Measurements from ENCODE around the gene MAP3K3. TPM values are rescaled to one million over a fixed set of nuclear protein-coding genes. Genes with fewer than 3 reads are reported as not detected.

The MAP3K3 gene
- total RNA-seq, 1 donor from 2014 or later = 75.6 TPM

DNA sequence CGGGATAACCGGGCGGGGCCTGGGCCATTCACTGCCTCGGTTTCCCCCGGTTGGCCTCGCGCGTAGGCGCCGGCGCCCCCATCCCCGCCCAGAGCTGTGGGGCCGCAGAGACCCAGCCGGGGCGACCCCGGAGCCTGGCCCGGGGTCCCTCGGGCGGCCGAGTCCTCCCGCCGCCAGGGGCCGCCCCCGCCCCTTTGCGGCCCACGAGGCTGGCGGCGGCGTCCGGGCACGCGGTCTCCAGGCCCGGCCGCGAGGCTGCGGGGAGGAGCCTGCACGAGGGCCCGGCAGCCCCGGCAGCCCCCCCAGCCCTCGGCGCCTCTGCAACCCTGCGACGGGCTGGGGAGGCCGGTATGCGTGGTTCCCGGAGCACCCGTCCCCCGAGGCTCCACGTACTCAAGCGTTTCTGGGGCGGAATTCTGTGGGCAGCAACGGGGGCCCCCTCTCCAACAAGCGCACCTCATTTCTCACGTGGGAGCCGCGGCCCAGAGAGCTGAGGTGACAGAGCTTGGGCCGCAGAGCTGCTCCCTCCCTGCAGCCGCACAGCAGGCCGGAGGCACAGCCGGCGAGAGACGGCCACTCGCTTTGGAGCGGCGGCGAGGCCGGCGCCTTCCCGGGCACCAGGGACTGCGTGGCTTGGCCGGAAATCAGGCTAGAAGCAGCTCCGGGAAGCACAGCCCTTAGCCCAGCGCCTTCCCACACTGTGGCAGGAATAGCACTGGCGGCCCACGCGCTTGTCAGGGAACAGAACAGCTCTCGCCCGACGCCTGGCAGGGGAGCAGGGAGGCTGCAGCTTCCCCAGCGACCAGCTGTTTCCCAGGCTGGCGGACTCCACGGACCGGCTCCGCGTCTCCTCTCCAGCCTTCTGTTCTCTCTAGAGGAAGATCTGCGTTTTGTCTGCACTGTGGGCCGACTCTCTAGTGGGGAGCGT lies 78.6 kb downstream of the MAP3K3 start:
- DNase-seq (ENCODE audit: low spot score in 2 of 2) = peak in 1 of 2 donors; percentile 88
- H3K36me3 ChIP-seq = peaks cover 7 to 30% of the 10 kb centered on the region in 2 donors
- peaks cover 6 to 9% of the 10 kb centered on the region in 2 donors for H3K4me1 ChIP-seq
- H3K27ac ChIP-seq = peak overlapping the region; percentile 68 to 80
- TF ChIP-seq, protein P1, sequence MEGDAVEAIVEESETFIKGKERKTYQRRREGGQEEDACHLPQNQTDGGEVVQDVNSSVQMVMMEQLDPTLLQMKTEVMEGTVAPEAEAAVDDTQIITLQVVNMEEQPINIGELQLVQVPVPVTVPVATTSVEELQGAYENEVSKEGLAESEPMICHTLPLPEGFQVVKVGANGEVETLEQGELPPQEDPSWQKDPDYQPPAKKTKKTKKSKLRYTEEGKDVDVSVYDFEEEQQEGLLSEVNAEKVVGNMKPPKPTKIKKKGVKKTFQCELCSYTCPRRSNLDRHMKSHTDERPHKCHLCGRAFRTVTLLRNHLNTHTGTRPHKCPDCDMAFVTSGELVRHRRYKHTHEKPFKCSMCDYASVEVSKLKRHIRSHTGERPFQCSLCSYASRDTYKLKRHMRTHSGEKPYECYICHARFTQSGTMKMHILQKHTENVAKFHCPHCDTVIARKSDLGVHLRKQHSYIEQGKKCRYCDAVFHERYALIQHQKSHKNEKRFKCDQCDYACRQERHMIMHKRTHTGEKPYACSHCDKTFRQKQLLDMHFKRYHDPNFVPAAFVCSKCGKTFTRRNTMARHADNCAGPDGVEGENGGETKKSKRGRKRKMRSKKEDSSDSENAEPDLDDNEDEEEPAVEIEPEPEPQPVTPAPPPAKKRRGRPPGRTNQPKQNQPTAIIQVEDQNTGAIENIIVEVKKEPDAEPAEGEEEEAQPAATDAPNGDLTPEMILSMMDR (IDR thresholded peaks at IDR 0.05) = peak in 2 of 3 experiments; percentile 10 to 25
- H3K4me3 ChIP-seq = peak overlapping the region; percentile 63 to 73
- H3K9me3 ChIP-seq = no peaks in the 10 kb centered on the region
- H3K27me3 ChIP-seq = no peaks in the 10 kb centered on the region
- intact Hi-C loops (cut with DNase I) = loop anchor here (2.0 kb wide), 2 partner anchors 40 to 72 kb away; partner anchors contain the start of genes CCDC47 and STRADA

GRCh38 chr17:63701456-63701820 lies 79.2 kb downstream of the MAP3K3 start:
- Histone ChIP-seq H3K4me1 (peaks cover 6 to 9% of the 10 kb centered on the region in 2 donors), H3K27ac (peak overlapping the region; percentile 68 to 80), H3K4me3 (peak overlapping the region; percentile 63 to 73), H3K9me3 (no peaks in the 10 kb centered on the region), H3K36me3 (peaks cover 10 to 36% of the 10 kb centered on the region in 2 donors), H3K27me3 (no peaks in the 10 kb centered on the region)
- TF ChIP-seq, protein P1 (IDR thresholded peaks at IDR 0.05) = no peak
- no peak for DNase-seq (ENCODE audit: low spot score in 2 of 2)
- intact Hi-C loops (cut with DNase I) = loop anchor here (2.0 kb wide), 2 partner anchors 39 to 71 kb away; partner anchors contain the start of genes CCDC47 and STRADA

DNA sequence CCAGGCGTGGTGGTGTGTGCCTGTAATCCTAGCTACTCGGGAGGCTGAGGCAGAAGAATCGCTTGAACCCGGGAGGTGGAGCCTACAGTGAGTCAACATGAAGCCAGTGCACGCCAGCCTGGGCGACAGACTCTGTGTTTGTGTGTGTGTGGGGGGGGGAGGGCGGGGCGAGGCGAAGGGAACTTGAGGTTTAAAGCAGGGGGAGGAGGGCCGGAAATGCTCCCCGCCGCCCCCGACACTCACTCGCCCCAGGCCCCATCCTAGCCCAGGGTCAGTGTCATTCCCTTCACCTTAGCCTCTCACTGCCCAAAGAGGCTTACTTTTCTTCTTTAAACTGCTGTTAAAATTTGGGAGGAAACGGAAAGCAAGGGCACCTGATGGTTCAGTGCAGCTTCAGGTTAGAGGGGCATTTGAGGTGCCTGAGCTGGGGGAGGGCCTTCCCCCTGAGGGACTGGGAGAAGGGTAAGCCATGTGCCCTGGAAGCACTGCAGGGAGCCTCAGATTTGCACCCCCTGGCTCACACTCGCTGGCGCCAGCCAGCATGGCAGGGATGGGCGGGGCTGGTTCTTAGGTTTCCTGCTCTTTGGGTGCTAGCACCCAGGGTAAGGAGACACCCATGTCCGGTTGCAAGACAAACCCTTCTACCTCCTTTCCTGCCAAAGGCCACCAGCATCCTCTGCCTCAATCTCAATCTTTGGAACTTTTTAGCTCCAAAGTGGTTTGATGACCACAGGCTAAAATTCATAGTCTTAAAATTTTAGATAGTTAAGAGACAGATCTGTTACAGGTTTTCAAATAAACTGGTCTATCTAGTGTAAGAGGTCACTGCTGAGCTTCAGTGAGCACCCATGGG lies 79.9 kb downstream of the MAP3K3 start:
- Histone ChIP-seq H3K4me3 (peak overlapping the region in 1 of 2 donors; percentile 73), H3K27me3 (no peaks in the 10 kb centered on the region), H3K36me3 (peaks cover 10 to 43% of the 10 kb centered on the region in 2 donors), H3K9me3 (no peaks in the 10 kb centered on the region), H3K27ac (peak overlapping the region; percentile 18 to 28), H3K4me1 (peaks cover 6 to 9% of the 10 kb centered on the region in 2 donors)
- peak in 1 of 2 donors; percentile 67 for DNase-seq (ENCODE audit: low spot score in 2 of 2)
- TF ChIP-seq, protein P1 (IDR thresholded peaks at IDR 0.05) = no peak
- intact Hi-C loops (cut with DNase I) = loop anchor here (2.0 kb wide), 2 partner anchors 39 to 71 kb away; partner anchors contain the start of genes CCDC47 and STRADA

GRCh38 chr17:63702721-63703015 lies 80.5 kb downstream of the MAP3K3 start:
- Histone ChIP-seq H3K36me3 (peaks cover 10 to 48% of the 10 kb centered on the region in 2 donors), H3K4me3 (no peak overlapping the region), H3K27ac (no peak overlapping the region), H3K9me3 (no peaks in the 10 kb centered on the region), H3K27me3 (no peaks in the 10 kb centered on the region), H3K4me1 (peaks cover 6 to 9% of the 10 kb centered on the region in 2 donors)
- DNase-seq (ENCODE audit: low spot score in 2 of 2) = peak in 1 of 2 donors; percentile 31
- intact Hi-C loops (cut with DNase I) = no loop called here
- TF ChIP-seq, protein P1 (IDR thresholded peaks at IDR 0.05) = no peak

- H3K27ac ChIP-seq = no peak overlapping the region
- H3K36me3 ChIP-seq = peaks cover 12 to 48% of the 10 kb centered on the region in 2 donors
- intact Hi-C loops (cut with DNase I) = no loop called here
Measured at GRCh38 chr17:63703029-63703428, 80.8 kb downstream of the MAP3K3 start.

More at GRCh38 chr17:63703029-63703428, 80.8 kb downstream of the MAP3K3 start:
- Histone ChIP-seq H3K27me3 (no peaks in the 10 kb centered on the region), H3K9me3 (no peaks in the 10 kb centered on the region), H3K4me1 (peaks cover 6 to 9% of the 10 kb centered on the region in 2 donors), H3K4me3 (no peak overlapping the region)
- TF ChIP-seq, protein P1 (IDR thresholded peaks at IDR 0.05) = no peak
- peak in 1 of 2 donors; percentile 43 for DNase-seq (ENCODE audit: low spot score in 2 of 2)

Measured in ascending aorta (tissue), 2 donors.